WTC11 (cell line): ENCODE data around the gene TPT1. TPM values are rescaled to one million over a fixed set of nuclear protein-coding genes. Genes with fewer than 3 reads are reported as not detected.

ENCODE experiments used
- ATAC-seq: fragments of 200-7000 bp; cut with Tn5 transposase; 2 replicates; pipeline ENCODE4 v1.10.0; 2021; ENCODE audit warnings: mild to moderate bottlenecking, moderate library complexity
- CTCF ChIA-PET: fragments of 300-600 bp; sonication (Branson Sonifier 250); formaldehyde crosslinking; loops from one replicate; lab custom pipeline; 2021; ENCODE audit warnings: antibody characterized with exemption; lab: Charles Lee
- POLR2A ChIA-PET: fragments of 350-600 bp; sonication (Branson Sonifier 250); formaldehyde crosslinking; loops from one replicate; lab custom pipeline; 2021; ENCODE audit warnings: antibody characterized with exemption; lab: Charles Lee
- DNase-seq: peaks from one replicate; pipeline ENCODE4 v3.0.0; 2021; ENCODE audit warnings: low spot score
- H3K27ac Mint-ChIP-seq: 2 replicates; pipeline ENCODE4 v1.8.0; 2021; ENCODE audit warnings: mixed read lengths
- H3K27me3 Mint-ChIP-seq: 2 replicates; pipeline ENCODE4 v1.8.0; 2021; ENCODE audit warnings: low read depth, mild to moderate bottlenecking, moderate library complexity, mixed read lengths
- H3K36me3 Mint-ChIP-seq: 2 replicates; pipeline ENCODE4 v1.8.0; 2021; ENCODE audit warnings: mixed read lengths
- H3K4me1 Mint-ChIP-seq: 2 replicates; pipeline ENCODE4 v1.8.0; 2022; ENCODE audit warnings: mixed read lengths
- H3K4me3 Mint-ChIP-seq: 2 replicates; pipeline ENCODE4 v1.8.0; 2021; ENCODE audit warnings: mild to moderate bottlenecking, moderate library complexity, mixed read lengths
- H3K9me3 Mint-ChIP-seq: 2 replicates; pipeline ENCODE4 v1.8.0; 2021; ENCODE audit warnings: mixed read lengths
- AFF4 ChIP-seq: sonication (generic); formaldehyde crosslinking; IDR thresholded peaks from 2 replicates; pipeline ENCODE4 v1.8.1; 2023; ENCODE audit warnings: mild to moderate bottlenecking, missing genetic modification reagents, borderline replicate concordance
- CTCF ChIP-seq: fragments of 200-600 bp; IDR thresholded peaks from 2 replicates; pipeline ENCODE4 v1.8.0; 2022; ENCODE audit warnings: antibody characterized with exemption
- EMX1 ChIP-seq: fragments of 250-450 bp; sonication (Bioruptor Pico); IDR thresholded peaks from 2 replicates; pipeline ENCODE4 v1.8.0; 2021; ENCODE audit warnings: mild to moderate bottlenecking
- ERG ChIP-seq: fragments of 250-450 bp; sonication (Bioruptor Pico); IDR thresholded peaks from 2 replicates; pipeline ENCODE4 v1.8.0; 2021; ENCODE audit warnings: mild to moderate bottlenecking
- FOXP1 ChIP-seq: sonication (generic); formaldehyde crosslinking; IDR thresholded peaks from 2 replicates; pipeline ENCODE4 v1.8.0; 2022; ENCODE audit warnings: missing genetic modification reagents, mild to moderate bottlenecking, moderate library complexity, borderline replicate concordance
- PRRX2 ChIP-seq: fragments of 250-450 bp; sonication (Bioruptor Pico); IDR thresholded peaks from 2 replicates; pipeline ENCODE4 v1.8.0; 2021; ENCODE audit warnings: mild to moderate bottlenecking
- TEAD1 ChIP-seq: sonication (generic); formaldehyde crosslinking; IDR thresholded peaks from 2 replicates; pipeline ENCODE4 v1.8.0; 2022; ENCODE audit warnings: mild to moderate bottlenecking, missing genetic modification reagents
- ZBTB21 ChIP-seq: sonication (generic); formaldehyde crosslinking; IDR thresholded peaks from 2 replicates; pipeline ENCODE4 v1.8.1; 2023; ENCODE audit warnings: mild to moderate bottlenecking, missing genetic modification reagents, borderline replicate concordance
- ZNF396 ChIP-seq: fragments of 250-450 bp; sonication (Bioruptor Pico); IDR thresholded peaks from 2 replicates; pipeline ENCODE4 v1.8.0; 2021; ENCODE audit warnings: mild to moderate bottlenecking, moderate library complexity, borderline replicate concordance
- ZNF416 ChIP-seq: fragments of 250-450 bp; sonication (Bioruptor Pico); IDR thresholded peaks from 2 replicates; pipeline ENCODE4 v1.9.0; 2021; ENCODE audit warnings: mild to moderate bottlenecking, inconsistent platforms
- ZNF425 ChIP-seq: fragments of 250-450 bp; sonication (Bioruptor Pico); conservative IDR thresholded peaks from 2 replicates; pipeline ENCODE4 v1.9.0; 2021; ENCODE audit warnings: mild to moderate bottlenecking
- ZNF671 ChIP-seq: fragments of 250-450 bp; sonication (Bioruptor Pico); IDR thresholded peaks from 2 replicates; pipeline ENCODE4 v1.8.0; 2021; ENCODE audit warnings: mild to moderate bottlenecking
- total RNA-seq: library from RNA; stranded (reverse); gene quantifications from 3 replicates; pipeline ENCODE4 v1.2.3, GENCODE V29; 2021

TPT1 gene
- total RNA-seq, 1 experiment from 2014 or later = 1,861 TPM

- TF ChIP-seq AFF4 (no peak), ERG (CRISPR knock-in tag) (0 out of 2 replicates have a peak, but pooled peaks have one; percentile 19)
- TF ChIP-seq, all 79 proteins: peak for 1
- no peak for DNase-seq
- CTCF ChIA-PET = no interaction called here
- H3K27me3 Mint-ChIP-seq = no peaks in the 10 kb centered on the region
- peaks cover 56% of the 10 kb centered on the region for H3K36me3 Mint-ChIP-seq
- no peaks in the 10 kb centered on the region for H3K9me3 Mint-ChIP-seq
- H3K4me1 Mint-ChIP-seq = peaks cover 56% of the 10 kb centered on the region
- POLR2A ChIA-PET = no interaction called here
- ATAC-seq = no peak
- H3K27ac Mint-ChIP-seq = no peak overlapping the region
- H3K4me3 Mint-ChIP-seq = no peak overlapping the region
Observed at GRCh38 chr13:45337803-45338202, 3.2 kb downstream of the TPT1 start.

- DNase-seq = no peak
- no peaks in the 10 kb centered on the region for H3K9me3 Mint-ChIP-seq
- H3K27me3 Mint-ChIP-seq = no peaks in the 10 kb centered on the region
- TF ChIP-seq FOXP1 (CRISPR knock-in tag) (no peak), ZNF416 (CRISPR knock-in tag) (0 out of 2 replicates have a peak, but pooled peaks have one; percentile 50)
- H3K4me3 Mint-ChIP-seq = no peak overlapping the region
- ChIA-PET POLR2A (no interaction called here), CTCF (no interaction called here)
- H3K4me1 Mint-ChIP-seq = peaks cover 58% of the 10 kb centered on the region
- ATAC-seq = no peak
- H3K36me3 Mint-ChIP-seq = peaks cover 54% of the 10 kb centered on the region
- H3K27ac Mint-ChIP-seq = no peak overlapping the region
Observed at GRCh38 chr13:45337395-45337794, 3.6 kb downstream of the TPT1 start.

- CTCF ChIA-PET = no interaction called here
- H3K27ac Mint-ChIP-seq = peak overlapping the region; percentile 43
Observed at GRCh38 chr13:45336025-45336800, 4.8 kb downstream of the TPT1 start.

More at GRCh38 chr13:45336025-45336800, 4.8 kb downstream of the TPT1 start:
- Mint-ChIP-seq H3K4me1 (peaks cover 62% of the 10 kb centered on the region), H3K27me3 (no peaks in the 10 kb centered on the region), H3K4me3 (no peak overlapping the region), H3K9me3 (no peaks in the 10 kb centered on the region), H3K36me3 (peaks cover 54% of the 10 kb centered on the region)
- TF ChIP-seq EMX1 (CRISPR knock-in tag) (0 out of 2 replicates have a peak, but pooled peaks have one; percentile 75), CTCF (no peak), ERG (CRISPR knock-in tag) (0 out of 2 replicates have a peak, but pooled peaks have one; percentile 2), ZNF671 (CRISPR knock-in tag) (0 out of 2 replicates have a peak, but pooled peaks have one; percentile 6), ZNF396 (no peak), TEAD1 (CRISPR knock-in tag) (no peak), ZBTB21 (CRISPR knock-in tag) (no peak), ZNF425 (CRISPR knock-in tag) (peak; percentile 47; the same call in 1 of the 2 replicates), PRRX2 (CRISPR knock-in tag) (peak; percentile 81; the same call in 1 of the 2 replicates)
- DNase-seq = no peak
- ATAC-seq = no peak
- POLR2A ChIA-PET = no interaction called here
